GM12878 (cell line): Measurements from ENCODE around the gene PABPC1L. TPM values are rescaled to one million over a fixed set of nuclear protein-coding genes. Genes with fewer than 3 reads are reported as not detected.

Experiments
- ATAC-seq: fragments of 200-7000 bp; cut with Tn5 transposase; 3 replicates; pipeline ENCODE4 v1.9.1; 2020; ENCODE audit warnings: mild to moderate bottlenecking, moderate library complexity
- BruUV-seq: library from RNA; stranded (reverse); fragments of 400-500 nt; replicated peaks from 2 replicates; lab custom pipeline; 2021; lab: Mats Ljungman, UMichigan
- CTCF ChIA-PET: fragments of 300-600 bp; sonication (Branson Sonifier 250); formaldehyde crosslinking; extraction: SDS; loops from one replicate; lab custom pipeline; 2021; ENCODE audit warnings: inconsistent platforms; lab: Yijun Ruan, JAX
- POLR2A ChIA-PET: fragments of 350-600 bp; formaldehyde crosslinking; extraction: SDS; loops from one replicate; lab custom pipeline; 2021; ENCODE audit warnings: inconsistent platforms; lab: Charles Lee
- RAD21 ChIA-PET: fragments of 300-600 bp; sonication (Branson Sonifier 250); formaldehyde crosslinking; loops from one replicate; lab custom pipeline; 2023; ENCODE audit warnings: antibody characterized with exemption; ENCODE audit not compliant: unreplicated experiment; lab: Charles Lee
- SMC1A ChIA-PET: fragments of 300-600 bp; sonication (Branson Sonifier 250); formaldehyde crosslinking; loops from one replicate; lab custom pipeline; 2023; ENCODE audit not compliant: unreplicated experiment, uncharacterized antibody; lab: Charles Lee
- DNase-seq: peaks from one replicate; pipeline ENCODE4 v3.0.0-alpha.2; 2011; ENCODE audit warnings: low read depth, low spot score
- FAIRE-seq: peaks from 3 replicates; lab custom pipeline; 2011; peaks lifted over from hg19 to GRCh38; lab: Jason Lieb, UNC
- H2AFZ ChIP-seq: 2 replicates; pipeline ENCODE4 v1.6.0; 2011; ENCODE audit warnings: low read depth, low read length, control low read depth; ENCODE audit not compliant: control insufficient read depth
- H3K27ac ChIP-seq: 2 replicates; pipeline ENCODE4 v1.5.1; 2011; ENCODE audit warnings: control low read depth; ENCODE audit not compliant: control insufficient read depth, insufficient read depth
- H3K27me3 ChIP-seq, 2 experiments: replicated peaks in 1 of 2; 2 replicates each; pipeline versions ENCODE4 v1.6.0 to v1.6.1; 2011; ENCODE audit warnings: low read length in 1 of 2; ENCODE audit not compliant: control insufficient read depth in 2 of 2, insufficient read depth in 2 of 2
- H3K36me3 ChIP-seq, 2 experiments: 2 replicates each; pipeline ENCODE4 v1.5.1; 2011; ENCODE audit warnings: low read length in 1 of 2; ENCODE audit not compliant: control insufficient read depth in 2 of 2, insufficient read depth in 2 of 2
- H3K4me1 ChIP-seq: 2 replicates; pipeline ENCODE4 v1.6.1; 2011; ENCODE audit warnings: mild to moderate bottlenecking, low read length, moderate library complexity, mixed read lengths; ENCODE audit not compliant: control insufficient read depth, insufficient read depth
- H3K4me2 ChIP-seq: 2 replicates; pipeline ENCODE4 v1.6.0; 2011; ENCODE audit warnings: control low read depth; ENCODE audit not compliant: control insufficient read depth, insufficient read depth
- H3K4me3 ChIP-seq: fragments of 200-600 bp; sonication (generic); 2 replicates; pipeline ENCODE4 v1.5.1; 2016
- H3K79me2 ChIP-seq: 2 replicates; pipeline ENCODE4 v1.6.0; 2011; ENCODE audit warnings: low read length; ENCODE audit not compliant: control insufficient read depth, insufficient read depth
- H3K9ac ChIP-seq: 2 replicates; pipeline ENCODE4 v1.8.0; 2011; ENCODE audit warnings: low read length, control low read depth, mixed read lengths; ENCODE audit not compliant: control insufficient read depth, insufficient read depth
- H3K9me3 ChIP-seq: replicated peaks from 3 replicates; pipeline ENCODE4 v1.5.1; 2011; ENCODE audit warnings: mild to moderate bottlenecking, low read length; ENCODE audit not compliant: control insufficient read depth, insufficient read depth
- H4K20me1 ChIP-seq: 2 replicates; pipeline ENCODE4 v1.6.0; 2011; ENCODE audit not compliant: control insufficient read depth, insufficient read depth
- GABPA ChIP-seq: IDR thresholded peaks from 2 replicates; pipeline ENCODE4 v1.6.1; 2014; ENCODE audit warnings: antibody characterized with exemption, low read depth, mild to moderate bottlenecking, inconsistent platforms
- IKZF1 ChIP-seq: fragments of 450-650 bp; conservative IDR thresholded peaks from 2 replicates; pipeline ENCODE4 v1.6.1; 2017; ENCODE audit warnings: antibody characterized with exemption, mild to moderate bottlenecking
- IKZF2 ChIP-seq, 2 experiments: fragments of 450-650 bp; IDR thresholded peaks; 2 replicates each; pipeline ENCODE4 v1.6.1; 2017; ENCODE audit warnings: mild to moderate bottlenecking in 2 of 2, moderate library complexity in 2 of 2
- IRF5 ChIP-seq: fragments of 450-650 bp; IDR thresholded peaks from 2 replicates; pipeline ENCODE4 v1.6.1; 2017; ENCODE audit warnings: borderline replicate concordance
- KLF5 ChIP-seq: fragments of 450-650 bp; IDR thresholded peaks from 2 replicates; pipeline ENCODE4 v1.6.1; 2014; ENCODE audit warnings: mild to moderate bottlenecking; ENCODE audit not compliant: partially characterized antibody
- NR2C2 ChIP-seq: IDR thresholded peaks from 2 replicates; pipeline ENCODE4 v1.6.1; 2011; ENCODE audit warnings: borderline replicate concordance, low read depth; ENCODE audit not compliant: control insufficient read depth, insufficient read length
- SREBF1 ChIP-seq: IDR thresholded peaks from 2 replicates; pipeline ENCODE4 v1.6.1; 2012; ENCODE audit warnings: mild to moderate bottlenecking, low read length
- ZBTB40 ChIP-seq: fragments of 450-650 bp; IDR thresholded peaks from 2 replicates; pipeline ENCODE4 v1.6.1; 2016; ENCODE audit warnings: mild to moderate bottlenecking, moderate library complexity, borderline replicate concordance
- ZNF384 ChIP-seq: IDR thresholded peaks from 2 replicates; pipeline ENCODE4 v1.6.1; 2012; ENCODE audit warnings: low read depth, mild to moderate bottlenecking, low read length, improper control_type of control experiment, borderline replicate concordance
- WGBS: methylation state at CpG from one replicate; pipeline ENCODE4 v1.1.6; 2016; ENCODE audit warnings: low lambda C conversion rate; ENCODE audit not compliant: insufficient replicate concordance, insufficient coverage; ENCODE audit errors: missing lambda C conversion rate; 5-methylcytosine and 5-hydroxymethylcytosine counted together
- in situ Hi-C: fragments of 300-500 bp; cut with MboI; formaldehyde crosslinking; loops from 9 replicates; pipeline ENCODE4 v1.14.3; 2018; ENCODE audit warnings: mixed read lengths
- intact Hi-C: fragments of 100-400 bp; cut with micrococcal nuclease; formaldehyde crosslinking; loops from one replicate; pipeline ENCODE4 v1.14.2; 2022; ENCODE audit not compliant: unreplicated experiment
- polyA plus RNA-seq, 11 experiments: library from polyadenylated mRNA; depleted of rRNA in 4 of 11; unstranded in 6 of 11; stranded (reverse) in 5 of 11; fragments of >200 nt; fragmentation: Nextera tagmentation in 4 of 11; fragmentation: Illumina TruSeq in 1 of 11; extraction: Ambion mirVana in 4 of 11; extraction: Trizol in 1 of 11; gene quantifications; 1 replicate in 1 of 11; 2 replicates in 10 of 11; pipeline versions ENCODE4 v1.2.1 to v1.2.3, GENCODE V29; 2011 to 2016; ENCODE audit warnings: inconsistent platforms in 2 of 11, missing spikeins in 2 of 11, low read depth in 1 of 11
- total RNA-seq, 4 experiments: library from RNA; depleted of rRNA in 3 of 4; stranded (reverse); fragments of >200 nt in 3 of 4; fragmentation: Illumina TruSeq in 1 of 4; extraction: Trizol in 1 of 4; gene quantifications; 2 replicates each; pipeline versions ENCODE4 v1.2.1 to v1.2.3, GENCODE V29; 2013 to 2021

PABPC1L gene
- total and polyA plus RNA-seq, 10 of the 15 experiments (the other 5 are each of a cell fraction or from before 2014, with no cell fraction given), result 6.1 to 66.8 (median 11.9) TPM

GRCh38 chr20:44896583-44896982 is 13.3 kb upstream of the PABPC1L start:
- BruUV-seq, result no TSS peak
- RAD21 ChIA-PET, result interaction anchor here (1.5 kb wide), 1 partner anchor 109 kb away, joined by 4 read pairs; no protein-coding TSS in a partner anchor
- FAIRE-seq, result no peak
- intact Hi-C loops, result no loop called here
- H3K4me1 ChIP-seq, result peaks cover 18% of the 10 kb centered on the region
- no peak for TF ChIP-seq KLF5
- no peak for TF ChIP-seq IRF5
- TF ChIP-seq IKZF1, result no peak
- no peak for TF ChIP-seq IKZF2 (IDR thresholded peaks at IDR 0.05)
- TF ChIP-seq NR2C2, result no peak
- no peak for TF ChIP-seq ZBTB40
- TF ChIP-seq GABPA, result no peak
- no peak for TF ChIP-seq SREBF1
- TF ChIP-seq ZNF384, result no peak
- TF ChIP-seq, all 136 proteins: peak for 0
- Histone ChIP-seq H3K27ac (no peak overlapping the region), H2AFZ (no peak overlapping the region), H3K36me3 (peaks cover 2 to 18% of the 10 kb centered on the region in 2 experiments; a peak in 3 of 4 replicates), H3K79me2 (peaks cover 90% of the 10 kb centered on the region), H3K4me2 (0 out of 2 replicates have a peak overlapping the region, but pooled peaks have one; percentile 7), H3K4me3 (no peak overlapping the region), H3K9me3 (no peaks in the 10 kb centered on the region), H3K27me3 (no peaks in the 10 kb centered on the region), H3K9ac (no peak overlapping the region), H4K20me1 (peaks cover 17% of the 10 kb centered on the region; the same call in 1 of the 2 replicates)
- ATAC-seq, result no peak
- POLR2A ChIA-PET, result interaction anchor here (0.8 to 2.1 kb wide), 4 partner anchors 10 to 30 kb away, joined by 3 to 5 read pairs (median 4); partner anchors contain the start of gene PABPC1L
- in situ Hi-C loops, result no loop called here
- SMC1A ChIA-PET, result interaction anchor here (1.3 to 3.9 kb wide), 2 partner anchors 8 to 13 kb away, joined by 9 to 10 read pairs; partner anchors contain the start of gene PABPC1L
- no peak for DNase-seq
- CTCF ChIA-PET, result interaction anchor here (0.6 to 1.7 kb wide), 4 partner anchors 9 to 785 kb away, joined by 3 to 7 read pairs (median 4); no protein-coding TSS in a partner anchor
- 92% methylated on average over 1 of the region's 1 CpG for WGBS
